HL-60 (cell line): ENCODE data around the gene MPPED1.

ENCODE experiments used
- DNase-seq, 2 experiments: peaks; one replicate each; pipeline ENCODE4 v3.0.0-alpha.2; 2010 to 2020; ENCODE audit warnings: low read depth in 1 of 2, low spot score in 1 of 2
- H3K27ac ChIP-seq: fragments of 250-450 bp; sonication (Bioruptor Pico); replicated peaks from 2 replicates; pipeline ENCODE4 v1.5.1; 2020; ENCODE audit warnings: mild to moderate bottlenecking, moderate library complexity
- H3K27me3 ChIP-seq: fragments of 250-450 bp; sonication (Bioruptor Pico); 2 replicates; pipeline ENCODE4 v1.5.1; 2021; ENCODE audit warnings: mild to moderate bottlenecking, moderate library complexity; ENCODE audit not compliant: insufficient read depth, poor library complexity, severe bottlenecking
- H3K4me3 ChIP-seq: replicated peaks from 2 replicates; pipeline ENCODE4 v1.5.1; 2011; ENCODE audit warnings: mild to moderate bottlenecking, control low read depth, low read length; ENCODE audit not compliant: insufficient read depth
- GABPA ChIP-seq: IDR thresholded peaks from 2 replicates; pipeline ENCODE4 v1.6.1; 2012; ENCODE audit warnings: low read depth
- POLR2AphosphoS5 ChIP-seq: IDR thresholded peaks from 2 replicates; pipeline ENCODE4 v1.6.1; 2012; ENCODE audit warnings: low read depth
- SPI1 ChIP-seq: IDR thresholded peaks from 2 replicates; pipeline ENCODE4 v1.6.1; 2012; ENCODE audit warnings: low read depth, mild to moderate bottlenecking, borderline replicate concordance
- TF ChIP-seq, protein P1 (sequence below): IDR thresholded peaks from 2 replicates; pipeline ENCODE4 v1.6.1; 2012; ENCODE audit warnings: low read depth; ENCODE audit not compliant: insufficient replicate concordance
- TF ChIP-seq, protein P2 (sequence below): IDR thresholded peaks from one replicate; pipeline ENCODE4 v1.5.1; 2011; ENCODE audit warnings: low read length, control low read depth, inconsistent platforms; ENCODE audit not compliant: insufficient read depth

MPPED1 gene

DNA sequence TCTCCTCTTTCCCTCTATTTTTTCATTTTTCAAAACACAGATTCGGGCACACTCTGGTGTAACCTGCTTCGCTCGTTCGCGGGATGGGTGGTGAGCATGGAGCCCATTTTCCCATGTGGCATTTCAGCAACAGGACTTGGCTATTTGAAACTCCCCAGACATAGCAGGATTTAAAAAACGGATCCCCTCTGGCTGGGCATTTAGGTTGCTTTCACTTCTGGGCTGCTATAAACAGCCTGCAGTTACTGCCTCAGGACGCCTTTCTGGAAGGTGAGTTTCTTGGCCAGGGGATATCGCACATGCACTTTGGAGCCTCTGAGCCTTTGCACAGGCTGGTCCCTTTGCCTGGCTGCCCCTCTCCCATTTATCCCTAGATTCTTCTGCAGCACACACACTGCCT lies 2.8 kb upstream of the MPPED1 start:
- TF ChIP-seq POLR2AphosphoS5 (no peak), SPI1 (no peak), GABPA (no peak)
- TF ChIP-seq, protein P1, sequence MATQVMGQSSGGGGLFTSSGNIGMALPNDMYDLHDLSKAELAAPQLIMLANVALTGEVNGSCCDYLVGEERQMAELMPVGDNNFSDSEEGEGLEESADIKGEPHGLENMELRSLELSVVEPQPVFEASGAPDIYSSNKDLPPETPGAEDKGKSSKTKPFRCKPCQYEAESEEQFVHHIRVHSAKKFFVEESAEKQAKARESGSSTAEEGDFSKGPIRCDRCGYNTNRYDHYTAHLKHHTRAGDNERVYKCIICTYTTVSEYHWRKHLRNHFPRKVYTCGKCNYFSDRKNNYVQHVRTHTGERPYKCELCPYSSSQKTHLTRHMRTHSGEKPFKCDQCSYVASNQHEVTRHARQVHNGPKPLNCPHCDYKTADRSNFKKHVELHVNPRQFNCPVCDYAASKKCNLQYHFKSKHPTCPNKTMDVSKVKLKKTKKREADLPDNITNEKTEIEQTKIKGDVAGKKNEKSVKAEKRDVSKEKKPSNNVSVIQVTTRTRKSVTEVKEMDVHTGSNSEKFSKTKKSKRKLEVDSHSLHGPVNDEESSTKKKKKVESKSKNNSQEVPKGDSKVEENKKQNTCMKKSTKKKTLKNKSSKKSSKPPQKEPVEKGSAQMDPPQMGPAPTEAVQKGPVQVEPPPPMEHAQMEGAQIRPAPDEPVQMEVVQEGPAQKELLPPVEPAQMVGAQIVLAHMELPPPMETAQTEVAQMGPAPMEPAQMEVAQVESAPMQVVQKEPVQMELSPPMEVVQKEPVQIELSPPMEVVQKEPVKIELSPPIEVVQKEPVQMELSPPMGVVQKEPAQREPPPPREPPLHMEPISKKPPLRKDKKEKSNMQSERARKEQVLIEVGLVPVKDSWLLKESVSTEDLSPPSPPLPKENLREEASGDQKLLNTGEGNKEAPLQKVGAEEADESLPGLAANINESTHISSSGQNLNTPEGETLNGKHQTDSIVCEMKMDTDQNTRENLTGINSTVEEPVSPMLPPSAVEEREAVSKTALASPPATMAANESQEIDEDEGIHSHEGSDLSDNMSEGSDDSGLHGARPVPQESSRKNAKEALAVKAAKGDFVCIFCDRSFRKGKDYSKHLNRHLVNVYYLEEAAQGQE = no peak
- TF ChIP-seq, protein P2, sequence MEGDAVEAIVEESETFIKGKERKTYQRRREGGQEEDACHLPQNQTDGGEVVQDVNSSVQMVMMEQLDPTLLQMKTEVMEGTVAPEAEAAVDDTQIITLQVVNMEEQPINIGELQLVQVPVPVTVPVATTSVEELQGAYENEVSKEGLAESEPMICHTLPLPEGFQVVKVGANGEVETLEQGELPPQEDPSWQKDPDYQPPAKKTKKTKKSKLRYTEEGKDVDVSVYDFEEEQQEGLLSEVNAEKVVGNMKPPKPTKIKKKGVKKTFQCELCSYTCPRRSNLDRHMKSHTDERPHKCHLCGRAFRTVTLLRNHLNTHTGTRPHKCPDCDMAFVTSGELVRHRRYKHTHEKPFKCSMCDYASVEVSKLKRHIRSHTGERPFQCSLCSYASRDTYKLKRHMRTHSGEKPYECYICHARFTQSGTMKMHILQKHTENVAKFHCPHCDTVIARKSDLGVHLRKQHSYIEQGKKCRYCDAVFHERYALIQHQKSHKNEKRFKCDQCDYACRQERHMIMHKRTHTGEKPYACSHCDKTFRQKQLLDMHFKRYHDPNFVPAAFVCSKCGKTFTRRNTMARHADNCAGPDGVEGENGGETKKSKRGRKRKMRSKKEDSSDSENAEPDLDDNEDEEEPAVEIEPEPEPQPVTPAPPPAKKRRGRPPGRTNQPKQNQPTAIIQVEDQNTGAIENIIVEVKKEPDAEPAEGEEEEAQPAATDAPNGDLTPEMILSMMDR = no peak
- H3K27ac ChIP-seq = no peak overlapping the region
- H3K27me3 ChIP-seq = peaks cover 34% of the 10 kb centered on the region
- no peak overlapping the region for H3K4me3 ChIP-seq
- no peak for DNase-seq

DNA sequence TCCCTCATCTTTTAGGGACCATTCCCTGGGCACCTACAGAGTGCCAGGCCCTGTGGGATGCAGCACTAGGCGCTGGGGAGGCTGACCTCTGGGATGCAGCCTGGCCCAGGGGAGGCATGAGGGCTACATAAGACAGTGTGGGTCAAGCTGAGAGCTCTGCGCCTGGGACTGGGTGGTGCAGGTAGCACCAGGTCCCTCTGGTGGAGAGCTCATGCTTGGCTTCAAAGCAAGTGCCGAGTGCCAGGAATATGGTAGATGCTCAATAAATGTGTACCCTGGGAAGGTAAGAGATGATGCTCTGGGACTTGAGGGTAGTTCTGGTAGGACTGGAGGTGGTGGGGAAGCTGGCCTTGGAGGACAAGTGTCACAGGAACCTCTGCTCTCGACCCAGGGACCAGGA lies 2.0 kb upstream of the MPPED1 start:
- H3K27me3 ChIP-seq = peaks cover 37% of the 10 kb centered on the region
- TF ChIP-seq POLR2AphosphoS5 (no peak), GABPA (no peak), SPI1 (no peak)
- TF ChIP-seq, protein P1 = no peak
- TF ChIP-seq, protein P2 = no peak
- no peak overlapping the region for H3K4me3 ChIP-seq
- no peak overlapping the region for H3K27ac ChIP-seq
- DNase-seq = no peak

DNA sequence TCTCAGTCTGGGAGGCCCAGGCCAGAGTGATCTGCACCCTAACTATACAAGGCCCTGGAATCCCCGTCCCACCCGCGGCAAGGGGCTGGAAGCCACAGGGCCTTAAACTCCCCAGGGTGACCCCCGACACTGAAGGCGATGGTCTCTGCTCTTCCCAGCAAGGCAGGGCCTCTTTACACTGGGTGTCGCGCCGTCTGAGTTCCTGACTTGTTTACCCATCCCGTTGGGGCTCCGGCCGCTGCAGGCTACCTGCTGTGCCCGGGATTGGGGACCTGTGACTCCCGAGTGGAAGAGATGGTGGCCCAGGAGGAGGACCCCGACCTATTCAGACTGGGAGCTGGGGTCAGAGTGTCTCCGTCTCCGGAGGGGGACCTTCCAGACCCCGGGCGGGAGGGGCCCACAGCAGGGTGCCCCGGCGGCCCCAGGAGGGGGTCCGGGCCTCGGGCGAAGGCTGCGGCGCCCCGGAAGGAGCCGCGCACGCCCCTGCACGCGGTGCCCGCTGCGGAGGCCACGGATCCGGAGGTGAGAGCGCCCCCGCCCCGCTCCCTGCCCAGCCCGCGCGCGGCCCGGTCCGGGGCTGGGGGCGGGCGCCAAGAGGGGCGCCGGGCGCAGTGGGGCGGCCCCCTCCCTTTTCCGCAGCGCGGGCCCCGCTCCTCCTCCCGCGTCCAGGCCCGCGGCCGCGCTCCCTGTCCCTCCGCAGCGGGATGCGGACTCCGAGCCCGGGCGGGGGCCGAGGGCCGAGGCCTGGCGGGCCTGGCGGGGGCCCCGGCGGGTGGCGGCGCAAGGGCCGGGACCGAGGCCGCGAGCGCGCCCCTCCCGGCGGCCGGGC lies 560 bp upstream of the MPPED1 start:
- no peak for DNase-seq
- H3K4me3 ChIP-seq = no peak overlapping the region
- peaks cover 40% of the 10 kb centered on the region for H3K27me3 ChIP-seq
- H3K27ac ChIP-seq = no peak overlapping the region
- TF ChIP-seq SPI1 (no peak), POLR2AphosphoS5 (no peak), GABPA (no peak)
- TF ChIP-seq, protein P1 = no peak
- TF ChIP-seq, protein P2 = no peak
